Measurements from ENCODE around the gene SEC24D.

Gene SEC24D

DNA sequence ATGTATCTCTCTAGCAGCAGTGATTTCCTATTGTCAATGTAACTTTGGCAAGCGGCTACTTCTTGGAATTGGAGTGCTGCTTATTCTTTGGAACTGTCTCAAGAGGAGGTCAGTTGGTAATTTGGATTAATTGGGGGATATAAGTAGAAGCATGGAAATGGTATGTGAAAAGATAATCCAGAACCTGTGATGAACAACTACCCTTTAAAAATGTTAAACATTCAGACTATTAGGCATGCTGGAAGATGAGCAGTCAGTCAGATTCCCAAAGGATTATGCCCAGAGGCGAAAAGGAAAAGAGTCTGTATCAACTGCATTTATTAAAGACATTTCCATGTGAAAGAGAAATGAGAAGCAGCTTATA, 62.5 kb downstream of the SEC24D start:
- no peak for DNase-seq (ENCODE audit: low spot score)

DNA sequence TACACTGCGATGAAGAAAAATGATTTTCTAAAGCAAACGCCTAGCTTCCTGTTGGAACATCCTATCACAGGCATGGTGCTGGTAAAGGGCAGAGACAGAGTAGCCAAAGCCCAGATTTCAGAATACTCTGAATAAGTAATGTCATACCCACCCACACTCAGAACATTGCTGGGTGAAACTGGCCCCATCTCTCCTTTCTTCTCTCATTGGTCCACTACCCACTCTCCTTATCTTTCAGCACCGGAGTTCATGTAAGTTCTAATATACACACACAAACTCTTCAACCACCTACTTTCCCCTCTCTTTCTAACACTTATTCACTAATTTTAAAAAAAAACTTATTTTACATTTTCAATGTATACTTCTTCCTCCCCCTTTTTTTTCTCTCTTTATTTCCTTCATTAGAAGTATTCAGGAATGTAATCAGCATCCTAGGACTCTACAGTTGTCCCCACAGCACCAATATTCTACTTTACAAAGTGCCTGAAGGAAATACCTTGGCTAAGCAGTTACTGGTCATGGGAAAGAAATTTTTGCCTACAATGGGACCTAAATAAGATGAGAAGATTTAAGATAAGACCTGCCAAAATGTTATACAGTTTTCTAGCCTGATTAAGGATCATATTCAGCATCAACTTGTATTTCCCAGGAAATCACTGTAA, 63.0 kb downstream of the SEC24D start:
- DNase-seq (ENCODE audit: low spot score), result no peak

DNA sequence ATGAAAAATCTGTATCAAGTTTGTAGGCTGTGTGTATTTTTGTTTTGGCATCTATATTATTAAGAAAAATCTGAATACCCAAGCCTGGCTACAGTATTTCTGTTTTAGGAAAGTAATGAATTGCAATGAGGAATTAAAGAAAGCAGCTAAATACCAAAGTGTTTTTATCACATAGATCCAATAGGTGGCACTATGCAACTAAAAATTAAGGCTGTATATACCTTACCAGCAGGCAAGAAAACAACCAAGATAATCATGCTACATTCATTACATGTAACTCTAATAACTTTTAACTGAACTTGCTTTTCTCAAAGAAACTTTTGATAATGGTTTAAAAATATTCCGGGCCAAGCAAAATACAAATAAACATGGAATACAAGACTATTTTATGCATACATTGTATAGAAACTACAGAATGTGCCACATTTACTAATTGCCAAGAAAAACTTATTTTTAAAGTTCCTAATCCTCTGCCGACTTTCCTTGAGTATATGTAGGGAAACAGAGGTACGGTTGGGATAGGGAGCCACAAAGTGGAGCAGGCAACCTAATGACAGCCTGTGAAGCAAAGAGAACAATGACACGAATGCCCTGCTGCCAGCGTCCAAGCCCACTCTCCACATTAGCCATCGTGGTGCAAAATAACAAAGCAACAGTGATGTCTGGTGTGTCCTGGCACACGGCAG, 63.7 kb downstream of the SEC24D start:
- peak; percentile 33 for DNase-seq (ENCODE audit: low spot score)

DNA sequence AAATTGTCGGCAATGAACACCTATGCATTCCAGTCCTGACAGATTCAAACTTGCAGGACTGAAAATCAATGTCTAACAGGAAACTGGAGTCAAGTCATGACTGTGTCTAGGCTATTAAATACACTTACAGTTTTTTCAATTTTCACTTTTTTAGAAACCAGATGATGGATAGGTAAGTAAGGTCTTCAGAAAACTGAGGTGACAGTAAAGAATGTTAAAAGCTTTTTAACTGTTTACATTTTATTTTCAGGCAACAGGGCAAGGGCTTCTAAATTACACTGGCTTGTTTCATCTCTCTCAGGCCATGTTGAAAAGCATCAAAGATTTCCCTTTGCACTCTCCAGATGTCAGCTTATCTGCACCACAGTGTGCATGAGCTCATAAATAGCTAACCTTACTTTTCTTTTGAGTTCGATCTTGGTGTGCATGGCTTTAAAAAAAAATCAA, 65.2 kb downstream of the SEC24D start:
- DNase-seq (ENCODE audit: low spot score), result no peak

DNA sequence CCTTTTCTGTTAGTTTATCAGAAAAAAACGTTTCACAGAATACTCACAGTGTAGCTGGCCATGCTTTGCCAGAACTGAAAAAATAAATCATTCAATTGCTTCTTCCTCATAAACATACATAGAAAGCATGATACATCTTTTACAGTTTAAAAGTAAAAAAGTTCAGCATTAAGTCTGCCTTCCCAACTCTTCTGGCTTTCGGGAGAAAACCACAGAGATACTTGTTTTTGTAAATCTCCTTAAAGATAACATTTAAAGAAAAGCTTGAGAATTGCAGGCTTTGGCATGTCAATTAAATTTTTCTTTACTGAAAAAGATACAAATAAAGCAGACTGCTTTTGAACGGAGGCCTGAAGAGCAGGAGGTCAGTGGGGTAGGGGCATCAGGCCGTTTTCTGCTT, 66.8 kb downstream of the SEC24D start:
- no peak for DNase-seq (ENCODE audit: low spot score)

DNA sequence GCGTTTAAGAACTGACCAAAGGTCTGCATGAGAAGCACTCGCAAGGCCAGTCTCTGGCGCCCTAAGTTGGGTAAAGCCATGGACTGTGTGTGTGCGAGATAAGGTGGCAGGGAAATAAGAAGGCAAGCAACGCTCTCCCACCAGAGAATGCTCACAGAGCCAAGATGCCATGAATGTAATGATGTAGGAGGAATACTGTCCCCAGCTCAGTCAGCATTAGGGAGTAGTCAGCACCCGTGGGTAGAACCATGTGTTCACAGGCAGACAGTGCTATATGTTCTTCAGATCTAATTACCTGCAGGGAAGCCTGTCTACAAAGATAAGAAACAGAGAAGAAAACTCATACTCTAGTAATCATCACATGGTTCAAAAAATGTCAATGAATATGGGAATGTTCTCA, 68.8 kb downstream of the SEC24D start:
- DNase-seq (ENCODE audit: low spot score), result no peak

DNA sequence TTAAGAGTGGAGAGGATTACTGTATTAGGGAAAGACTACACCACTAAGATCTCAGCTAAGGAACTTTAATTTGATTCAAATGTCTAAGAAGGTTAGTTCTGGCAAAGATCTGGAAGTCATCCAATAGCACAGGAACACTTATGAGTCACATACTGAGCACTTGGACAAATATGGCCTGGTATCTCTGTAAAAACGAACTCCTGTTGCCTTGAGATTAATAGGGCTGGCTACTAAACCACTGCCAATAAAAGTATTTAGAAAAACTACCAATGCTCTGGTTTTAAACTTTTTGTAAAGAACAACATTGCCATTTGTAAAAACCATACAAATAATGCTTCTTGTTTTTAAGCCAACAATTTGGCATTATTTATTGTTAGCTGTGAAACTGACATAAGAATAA, 70.5 kb downstream of the SEC24D start:
- DNase-seq (ENCODE audit: low spot score), result no peak

DNA sequence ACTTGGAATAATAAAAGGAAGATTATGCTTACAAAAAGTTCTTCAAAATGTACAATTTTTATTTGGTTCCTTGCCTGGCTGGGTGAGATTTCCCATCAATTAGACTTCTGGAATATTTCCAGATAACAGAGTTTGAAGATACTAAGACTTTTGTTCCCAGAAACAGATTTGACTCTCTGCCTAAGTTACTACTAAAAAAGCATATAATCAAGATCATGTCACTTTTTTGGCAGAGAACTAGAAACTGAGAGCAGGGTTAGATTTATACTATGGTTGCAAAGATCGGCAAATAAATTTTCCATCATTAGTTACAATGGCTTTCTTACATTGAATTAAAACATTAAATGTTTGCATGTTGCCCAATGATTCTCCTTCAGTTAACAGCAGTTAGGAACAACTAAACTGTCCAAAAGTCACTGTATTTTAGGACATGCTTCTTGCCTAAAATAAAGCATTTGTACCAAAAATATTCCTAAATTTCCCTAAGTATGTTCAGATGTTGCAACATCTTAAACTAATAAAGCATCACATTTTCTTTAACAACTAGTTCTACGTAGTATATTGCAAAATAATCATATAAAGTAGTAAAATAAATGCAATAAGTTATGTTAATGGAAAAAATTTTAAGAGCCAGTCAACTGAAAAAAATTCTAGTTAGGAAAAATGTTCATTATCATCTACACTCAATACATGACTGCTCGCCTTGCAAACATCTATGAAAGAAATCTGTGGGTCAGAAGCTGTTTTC, 73.0 kb downstream of the SEC24D start:
- no peak for DNase-seq (ENCODE audit: low spot score)

DNA sequence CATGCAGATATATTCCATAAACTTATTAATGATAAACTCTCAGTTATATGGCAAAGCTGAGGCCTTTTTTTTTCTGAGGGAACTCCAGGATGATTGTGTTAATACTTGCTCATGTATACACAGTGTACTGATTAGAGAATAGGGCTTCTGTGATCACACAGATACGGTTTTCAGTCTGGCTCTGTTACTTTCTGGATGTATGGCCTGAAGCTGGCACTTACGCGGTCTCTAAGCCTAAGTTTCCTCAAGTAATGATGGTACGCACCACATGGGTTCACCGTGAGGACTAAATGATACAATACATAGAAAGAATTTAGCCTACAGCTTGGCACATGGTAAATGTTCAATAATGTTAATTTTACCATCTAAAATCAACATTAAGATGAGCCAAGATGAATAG, 73.8 kb downstream of the SEC24D start:
- no peak for DNase-seq (ENCODE audit: low spot score)

DNA sequence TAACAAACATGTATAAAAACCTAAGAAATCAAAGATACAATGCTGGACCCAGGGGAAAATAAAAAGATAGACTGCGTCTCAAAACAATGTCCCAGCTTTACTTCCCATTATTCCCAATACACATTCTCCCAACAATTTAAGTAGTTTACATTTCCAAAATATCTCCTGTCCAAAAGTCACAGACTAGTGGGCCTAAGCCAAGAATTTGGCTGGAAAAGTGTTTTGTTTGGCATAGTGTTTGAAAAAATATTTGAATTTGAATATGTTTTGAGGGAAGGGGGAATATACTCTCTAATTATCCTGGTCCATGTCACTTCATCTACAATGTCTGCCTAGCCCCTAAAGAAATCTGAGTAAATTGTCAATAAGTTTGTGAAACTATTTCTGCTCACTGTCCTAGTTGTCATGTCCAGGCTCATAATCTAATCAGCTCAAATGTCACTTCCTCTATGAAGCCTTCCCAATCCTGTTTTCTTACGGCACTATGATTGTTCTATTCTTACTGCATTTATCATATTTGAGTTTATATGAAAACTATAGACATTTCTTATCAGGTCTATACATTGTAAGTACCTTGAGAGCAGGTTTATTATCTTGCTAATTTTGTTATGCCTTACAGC, 74.4 kb downstream of the SEC24D start:
- no peak for DNase-seq (ENCODE audit: low spot score)

DNA sequence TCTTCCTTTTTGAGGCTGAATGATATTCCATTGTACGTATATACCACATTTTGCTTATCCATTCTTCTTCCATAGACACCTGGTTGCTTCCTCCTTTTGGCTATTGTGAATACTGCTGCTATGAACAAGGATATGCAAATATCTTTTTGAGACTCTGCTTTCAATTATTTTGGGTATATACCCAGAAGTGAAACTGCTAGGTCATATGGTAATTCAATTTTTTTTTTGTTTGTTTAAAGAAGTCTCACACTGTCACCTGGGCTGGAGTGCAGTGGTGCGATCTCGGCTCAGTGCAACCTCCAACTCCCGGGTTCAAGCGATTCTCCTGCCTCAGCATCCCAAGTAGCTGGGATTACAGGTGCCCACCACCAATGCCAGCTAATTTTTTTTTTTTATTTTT, 75.4 kb downstream of the SEC24D start:
- no peak for DNase-seq (ENCODE audit: low spot score)

DNA sequence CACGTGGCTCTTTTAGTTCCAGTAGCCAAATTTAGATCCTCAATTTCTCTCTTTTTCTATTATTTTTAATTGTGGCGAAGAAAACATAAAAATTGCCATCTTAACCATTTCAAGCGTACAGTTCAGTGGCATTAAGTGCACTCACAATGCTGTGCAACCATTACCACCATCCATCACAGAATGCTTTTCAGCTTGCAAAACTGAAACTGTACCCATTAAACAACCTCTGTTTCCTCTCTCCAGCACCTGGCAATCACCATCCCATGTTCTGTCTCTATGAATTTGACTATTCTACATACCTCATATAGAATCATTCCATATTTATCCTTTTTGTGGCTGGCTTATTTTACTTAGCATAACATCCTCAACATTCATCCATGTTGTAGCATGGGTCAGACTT, 75.8 kb downstream of the SEC24D start:
- no peak for DNase-seq (ENCODE audit: low spot score)

DNA sequence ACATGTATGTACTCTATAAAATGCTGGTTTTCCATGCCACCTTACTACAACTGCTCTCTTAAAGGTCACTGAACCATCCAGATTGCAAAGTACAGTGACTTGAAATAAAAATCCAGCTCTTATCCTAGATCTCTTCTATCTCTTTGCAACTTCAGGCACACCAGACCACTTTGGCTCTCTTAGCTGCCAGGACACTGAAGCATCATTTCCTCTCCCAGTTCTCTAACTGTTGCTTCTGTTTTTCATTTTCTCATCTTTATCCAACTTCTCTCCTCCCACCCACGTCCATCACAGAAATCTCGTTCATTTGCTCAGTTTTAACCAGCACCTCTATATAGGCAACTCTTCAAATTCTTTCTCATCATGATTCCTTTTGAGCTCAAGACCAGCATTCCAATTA, 76.4 kb downstream of the SEC24D start:
- DNase-seq (ENCODE audit: low spot score), result no peak

DNA sequence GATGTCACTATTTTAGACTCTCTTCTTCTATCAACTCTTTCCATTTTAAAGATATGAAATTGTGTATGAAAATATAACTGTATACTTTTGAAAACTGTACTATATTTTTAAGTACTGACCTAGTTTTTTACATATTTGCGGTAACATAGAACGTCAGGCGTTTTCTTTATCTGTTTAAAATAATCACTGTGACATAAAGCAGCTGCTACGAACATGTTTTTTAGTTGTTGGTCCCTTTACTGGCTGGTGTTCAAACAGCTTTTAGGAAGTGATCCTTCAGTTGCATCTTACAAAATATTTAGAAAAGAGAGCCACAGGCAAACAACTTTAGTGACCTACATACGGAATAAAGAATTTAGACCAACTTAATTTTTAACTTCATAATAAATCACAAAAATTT, 77.6 kb downstream of the SEC24D start:
- DNase-seq (ENCODE audit: low spot score), result no peak

DNA sequence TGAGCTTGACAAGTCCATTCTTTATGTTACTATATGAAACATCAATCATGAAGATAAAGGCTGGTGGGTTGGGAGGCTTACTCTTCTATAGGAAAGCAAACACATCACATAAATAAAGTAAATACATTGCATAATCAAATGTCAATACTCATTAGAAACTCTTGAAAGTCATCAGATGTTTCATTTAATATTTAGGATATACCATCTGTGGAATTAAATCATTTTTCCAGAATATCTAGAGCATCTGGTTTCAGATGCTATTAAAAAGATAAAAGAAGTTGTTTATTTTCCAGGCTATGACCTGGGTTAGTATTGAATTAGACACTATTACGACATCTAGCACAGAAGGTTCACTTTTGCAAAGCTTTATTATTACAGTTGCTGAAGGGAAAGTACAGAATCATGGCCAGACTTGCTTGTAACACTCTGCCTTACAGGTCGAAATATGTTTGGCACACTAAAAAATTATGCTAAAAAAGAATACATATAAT, 78.1 kb downstream of the SEC24D start:
- DNase-seq (ENCODE audit: low spot score), result no peak

DNA sequence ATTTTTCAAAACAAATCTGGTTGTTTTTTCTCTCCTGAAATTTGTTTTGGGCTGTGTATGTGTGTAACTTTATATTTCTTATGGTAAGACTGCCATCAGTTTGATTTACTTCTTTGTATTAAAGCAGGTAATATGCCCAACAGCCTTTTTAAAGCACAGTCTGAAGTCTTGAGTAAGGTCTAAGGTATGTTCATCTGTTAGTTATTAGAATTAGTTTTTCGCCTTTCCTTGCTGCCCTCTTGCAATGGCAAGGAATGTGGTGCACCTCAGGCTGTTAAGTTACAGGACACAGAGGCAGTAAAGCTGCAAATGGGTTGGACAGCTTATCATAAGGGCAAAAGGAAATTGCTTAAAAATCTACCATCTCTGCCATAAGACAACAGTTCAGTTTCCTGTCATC, 79.0 kb downstream of the SEC24D start:
- DNase-seq (ENCODE audit: low spot score), result no peak

DNA sequence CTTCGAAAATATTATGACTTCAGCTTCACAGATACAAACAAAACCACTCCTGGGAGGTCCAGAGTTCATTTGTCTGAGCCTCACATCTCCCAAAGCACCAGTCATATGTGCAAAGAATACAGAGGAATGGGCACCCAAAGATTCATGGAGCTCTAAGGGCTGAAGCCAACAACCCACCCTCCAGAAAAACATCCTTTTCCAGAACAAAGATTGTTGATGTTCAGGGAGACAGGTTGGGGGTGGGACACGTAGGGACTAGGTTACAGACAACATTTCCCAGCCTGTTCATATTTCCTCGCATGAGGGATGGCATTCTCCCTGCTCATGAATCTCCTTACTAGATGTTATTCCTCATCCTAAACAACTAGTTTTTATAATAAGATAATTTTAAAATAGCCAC, 79.5 kb downstream of the SEC24D start:
- DNase-seq (ENCODE audit: low spot score), result no peak

DNA sequence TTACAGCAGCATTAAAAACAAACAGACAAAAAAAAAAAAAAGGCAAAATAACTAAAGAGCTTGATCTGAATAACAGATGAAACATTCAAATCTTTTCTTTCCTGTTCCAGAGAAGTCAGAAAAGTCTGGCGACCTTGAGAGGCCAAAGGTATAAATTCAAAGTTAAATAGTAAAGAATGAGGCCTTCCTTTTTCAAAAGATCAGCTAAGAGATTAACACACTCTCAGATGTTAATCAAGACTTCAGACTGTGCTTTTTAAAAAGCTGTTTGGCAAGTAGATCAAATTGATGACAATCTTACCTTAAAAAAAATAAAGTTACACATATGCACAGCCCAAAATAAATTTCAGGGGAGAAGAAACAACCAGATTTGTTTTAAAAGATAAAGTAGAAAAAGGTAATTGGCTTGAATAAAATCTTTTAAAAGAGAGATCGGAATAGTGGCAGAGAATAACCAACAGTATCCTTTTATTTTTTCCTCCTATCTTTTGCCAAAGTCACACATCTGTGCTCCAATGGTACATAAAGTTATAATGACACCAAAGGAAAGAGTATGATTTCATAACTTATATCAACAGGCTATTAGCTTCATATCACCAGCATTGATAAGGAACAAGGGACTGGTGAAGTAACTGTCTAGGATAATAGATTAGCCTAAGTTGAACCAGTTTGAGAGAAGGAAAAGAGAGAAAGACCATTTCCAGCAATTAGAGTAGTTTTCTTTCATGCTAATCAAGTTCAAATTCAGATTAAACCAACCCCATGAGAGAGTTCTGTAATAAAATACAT, 80.3 kb downstream of the SEC24D start:
- no peak for DNase-seq (ENCODE audit: low spot score)

DNA sequence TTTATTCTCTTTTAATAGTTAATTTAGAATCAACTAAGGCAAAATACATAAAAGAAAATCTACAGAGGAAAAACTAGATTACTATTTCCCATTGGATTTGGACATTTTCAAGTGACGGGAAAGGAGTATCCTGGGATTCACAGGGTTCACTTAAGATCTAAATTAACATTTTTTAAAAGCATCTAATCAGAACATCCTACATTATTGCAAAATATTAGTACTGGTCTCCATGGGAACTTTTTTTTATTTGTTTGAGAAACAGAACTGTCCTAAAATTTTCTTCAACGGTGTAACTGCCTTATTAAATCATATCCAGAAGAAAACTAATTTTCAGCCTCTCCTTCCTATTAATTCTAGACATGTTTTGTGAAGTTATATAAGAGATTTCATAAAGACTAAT, 81.0 kb downstream of the SEC24D start:
- no peak for DNase-seq (ENCODE audit: low spot score)

DNA sequence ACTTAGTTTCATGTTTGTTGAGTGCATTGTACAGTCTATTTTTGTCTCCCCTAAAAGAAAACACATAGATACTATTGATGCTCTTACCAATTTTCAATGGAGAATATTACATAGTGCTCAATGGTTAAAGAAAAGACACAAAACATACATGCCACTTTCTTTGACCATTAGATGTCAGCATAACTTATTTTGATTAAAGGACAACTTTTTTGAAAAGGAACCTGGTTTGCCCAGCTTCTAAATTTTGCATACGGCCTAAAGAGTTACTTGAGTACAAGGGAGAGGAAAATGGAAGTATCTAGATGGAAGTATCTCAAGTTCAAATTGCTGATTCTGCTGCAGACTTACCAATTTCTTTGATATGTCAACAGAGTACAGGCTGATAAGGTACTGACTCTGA, 82.2 kb downstream of the SEC24D start:
- DNase-seq (ENCODE audit: low spot score), result no peak

DNA sequence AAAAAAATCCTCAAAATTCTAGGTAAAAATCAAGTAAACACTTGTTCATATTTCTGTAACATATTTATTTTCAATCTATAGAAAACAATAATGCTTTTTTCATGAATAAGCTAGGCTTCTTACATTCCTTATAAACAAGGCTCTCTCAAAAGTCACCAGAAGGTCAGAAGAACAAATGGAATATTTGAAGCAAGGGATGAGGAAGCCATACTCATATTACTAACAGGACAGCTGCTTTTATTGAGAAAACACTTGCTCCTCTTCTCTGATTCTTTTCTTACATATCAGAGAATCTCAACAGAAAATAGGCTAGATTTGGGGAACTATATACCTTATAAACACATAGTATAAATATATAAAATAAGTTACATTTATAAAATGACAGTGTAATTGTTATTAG, 82.8 kb downstream of the SEC24D start:
- DNase-seq (ENCODE audit: low spot score), result no peak

DNA sequence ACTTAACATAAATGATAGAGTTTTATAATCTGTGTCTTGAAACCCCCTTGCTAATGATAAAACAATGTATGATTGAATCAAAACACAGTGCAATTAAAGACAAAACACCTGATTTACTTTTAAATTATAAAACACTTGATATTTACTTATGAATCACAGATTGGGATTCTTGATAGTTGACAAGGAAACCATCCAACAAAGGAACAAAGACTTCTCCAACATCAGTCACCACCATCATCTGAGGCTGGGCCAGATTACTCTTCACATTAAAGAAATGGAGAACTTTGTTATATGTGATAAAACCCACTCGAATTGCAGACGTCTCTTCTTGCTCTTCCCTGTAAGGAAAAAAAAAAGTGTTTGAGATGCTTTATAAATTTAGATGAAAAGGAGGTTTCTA, 83.4 kb downstream of the SEC24D start:
- no peak for DNase-seq (ENCODE audit: low spot score)
